ENCODE measurements around the gene GAN. TPM values are rescaled to one million over a fixed set of nuclear protein-coding genes. Genes with fewer than 3 reads are reported as not detected.

Gene GAN
- total and polyA plus RNA-seq, 5 experiments from 2014 or later = 2.1 to 12.0 (median 2.5) TPM

- H3K27me3 Mint-ChIP-seq = no peaks in the 10 kb centered on the region
- ATAC-seq (no peak), DNase-seq (no peak)
- POLR2A ChIA-PET = interaction anchor here (1.4 kb wide), 1 partner anchor 13 kb away, joined by 7 read pairs; the partner anchor contains the start of gene CMIP
- peak overlapping the region in 2 of 10 donors; percentile 38 to 67 for H3K27ac Mint-ChIP-seq
- H3K4me3 Mint-ChIP-seq = no peak overlapping the region
- H3K36me3 Mint-ChIP-seq = no peaks in the 10 kb centered on the region
- peaks cover 2 to 9% (median 4%) of the 10 kb centered on the region in 4 donors for H3K4me1 Mint-ChIP-seq
- H3K9me3 Mint-ChIP-seq = no peaks in the 10 kb centered on the region
Measured at GRCh38 chr16:81431554-81432353, 117.0 kb downstream of the GAN start.

GRCh38 chr16:81432937-81433557, 118.3 kb downstream of the GAN start:
- DNase-seq (no peak), ATAC-seq (no peak)
- POLR2A ChIA-PET = interaction anchor here (1.4 kb wide), 1 partner anchor 12 kb away, joined by 7 read pairs; the partner anchor contains the start of gene CMIP
- Mint-ChIP-seq H3K4me3 (peak overlapping the region in 1 of 10 donors; percentile 7), H3K27ac (peak overlapping the region in 1 of 10 donors; percentile 5), H3K27me3 (peaks cover 0 to 5% (median 2%) of the 10 kb centered on the region in 5 donors), H3K36me3 (no peaks in the 10 kb centered on the region), H3K4me1 (peaks cover 2 to 14% (median 4%) of the 10 kb centered on the region in 4 donors), H3K9me3 (no peaks in the 10 kb centered on the region)

GRCh38 chr16:81435103-81435502, 120.3 kb downstream of the GAN start:
- ATAC-seq (no peak), DNase-seq (no peak)
- no peaks in the 10 kb centered on the region for H3K36me3 Mint-ChIP-seq
- no peak overlapping the region for H3K27ac Mint-ChIP-seq
- peaks cover 0 to 5% (median 3%) of the 10 kb centered on the region in 5 donors for H3K27me3 Mint-ChIP-seq
- H3K4me1 Mint-ChIP-seq = peaks cover 0 to 21% (median 4%) of the 10 kb centered on the region in 4 donors
- POLR2A ChIA-PET = interaction anchor here (0.6 kb wide), 1 partner anchor 48 kb away, joined by 3 read pairs; no protein-coding TSS in a partner anchor
- H3K9me3 Mint-ChIP-seq = no peaks in the 10 kb centered on the region
- H3K4me3 Mint-ChIP-seq = no peak overlapping the region

- no peak for DNase-seq
- peak overlapping the region in 2 of 10 donors; percentile 24 to 43 for H3K27ac Mint-ChIP-seq
- POLR2A ChIA-PET = no interaction called here
- H3K4me3 Mint-ChIP-seq = no peak overlapping the region
- no peak for ATAC-seq
- no peaks in the 10 kb centered on the region for H3K9me3 Mint-ChIP-seq
- no peaks in the 10 kb centered on the region for H3K36me3 Mint-ChIP-seq
- peaks cover 0 to 21% (median 4%) of the 10 kb centered on the region in 4 donors for H3K4me1 Mint-ChIP-seq
- peaks cover 0 to 5% (median 3%) of the 10 kb centered on the region in 5 donors for H3K27me3 Mint-ChIP-seq
Measured at GRCh38 chr16:81435567-81435966, 120.8 kb downstream of the GAN start.

GRCh38 chr16:81436386-81436785, 121.6 kb downstream of the GAN start:
- POLR2A ChIA-PET = no interaction called here
- ATAC-seq = no peak
- Mint-ChIP-seq H3K27me3 (peaks cover 0 to 5% (median 3%) of the 10 kb centered on the region in 5 donors), H3K4me1 (peaks cover 0 to 18% (median 4%) of the 10 kb centered on the region in 4 donors), H3K27ac (no peak overlapping the region), H3K36me3 (no peaks in the 10 kb centered on the region), H3K9me3 (no peaks in the 10 kb centered on the region), H3K4me3 (no peak overlapping the region)
- DNase-seq = no peak

- H3K9me3 Mint-ChIP-seq = no peaks in the 10 kb centered on the region
- peaks cover 0 to 5% (median 3%) of the 10 kb centered on the region in 5 donors for H3K27me3 Mint-ChIP-seq
- POLR2A ChIA-PET = no interaction called here
- no peak for DNase-seq
- H3K27ac Mint-ChIP-seq = no peak overlapping the region
- H3K4me3 Mint-ChIP-seq = no peak overlapping the region
- H3K4me1 Mint-ChIP-seq = peaks cover 6 to 22% (median 8%) of the 10 kb centered on the region in 4 donors
- H3K36me3 Mint-ChIP-seq = no peaks in the 10 kb centered on the region
- no peak for ATAC-seq
Measured at GRCh38 chr16:81437865-81438264, 123.1 kb downstream of the GAN start.

Other genes with a start within 250 kb of the GAN start
- gene C16orf46, start 237.7 kb upstream of the GAN start, total RNA-seq = under 1 TPM in 1 of 2 experiments, not detected in 1; 0.55 TPM
- gene C16orf46, start 237.7 kb upstream of the GAN start, polyA plus RNA-seq = under 1 TPM; 0.14 to 0.23 (median 0.16) TPM
- 10 to 100 TPM in 1 of 2 experiments, 1 to 10 TPM in 1; 6.5 to 11.9 TPM for gene GCSH, start 218.6 kb upstream of the GAN start, total RNA-seq
- 10 to 100 TPM; 13.5 to 15.8 (median 14.4) TPM for gene GCSH, start 218.6 kb upstream of the GAN start, polyA plus RNA-seq
- gene BCO1, start 76.3 kb upstream of the GAN start, total RNA-seq = not detected
- not detected for gene BCO1, start 76.3 kb upstream of the GAN start, polyA plus RNA-seq
- gene CMIP, start 129.8 kb downstream of the GAN start, total RNA-seq = 10 to 100 TPM; 38.8 to 41.5 TPM
- gene CMIP, start 129.8 kb downstream of the GAN start, polyA plus RNA-seq = 1 to 10 TPM in 1 of 3 donors, under 1 TPM in 2; 0.31 to 1.3 (median 0.65) TPM

All from naive thymus-derived CD8-positive, alpha-beta T cell (primary cell).